NCI-H2081 (cell line): ENCODE data around the gene FBF1.
A peak's percentile ranks its signal among the peaks of the same experiment; 100 is the strongest.
"Not testable (repeated sequence)": the region's sequence is repeated elsewhere in the genome, so short reads cannot be mapped to it uniquely, and the experiment has no call there.

Experiments used
- DNase-seq, 2 experiments: peaks; one replicate each; lab custom pipeline; 2025; lab: John Stamatoyannopoulos, UW

FBF1 gene

GRCh38 chr17:75895370-75896155, 45.3 kb downstream of the FBF1 start:
- DNase-seq = peak; percentile 14 to 38

GRCh38 chr17:75894049-75894733, 46.7 kb downstream of the FBF1 start:
- peak in 1 of 2 experiments; percentile 22 for DNase-seq

GRCh38 chr17:75893305-75894048, 47.4 kb downstream of the FBF1 start:
- no peak for DNase-seq

GRCh38 chr17:75892556-75893224, 48.2 kb downstream of the FBF1 start:
- DNase-seq = no peak

DNA sequence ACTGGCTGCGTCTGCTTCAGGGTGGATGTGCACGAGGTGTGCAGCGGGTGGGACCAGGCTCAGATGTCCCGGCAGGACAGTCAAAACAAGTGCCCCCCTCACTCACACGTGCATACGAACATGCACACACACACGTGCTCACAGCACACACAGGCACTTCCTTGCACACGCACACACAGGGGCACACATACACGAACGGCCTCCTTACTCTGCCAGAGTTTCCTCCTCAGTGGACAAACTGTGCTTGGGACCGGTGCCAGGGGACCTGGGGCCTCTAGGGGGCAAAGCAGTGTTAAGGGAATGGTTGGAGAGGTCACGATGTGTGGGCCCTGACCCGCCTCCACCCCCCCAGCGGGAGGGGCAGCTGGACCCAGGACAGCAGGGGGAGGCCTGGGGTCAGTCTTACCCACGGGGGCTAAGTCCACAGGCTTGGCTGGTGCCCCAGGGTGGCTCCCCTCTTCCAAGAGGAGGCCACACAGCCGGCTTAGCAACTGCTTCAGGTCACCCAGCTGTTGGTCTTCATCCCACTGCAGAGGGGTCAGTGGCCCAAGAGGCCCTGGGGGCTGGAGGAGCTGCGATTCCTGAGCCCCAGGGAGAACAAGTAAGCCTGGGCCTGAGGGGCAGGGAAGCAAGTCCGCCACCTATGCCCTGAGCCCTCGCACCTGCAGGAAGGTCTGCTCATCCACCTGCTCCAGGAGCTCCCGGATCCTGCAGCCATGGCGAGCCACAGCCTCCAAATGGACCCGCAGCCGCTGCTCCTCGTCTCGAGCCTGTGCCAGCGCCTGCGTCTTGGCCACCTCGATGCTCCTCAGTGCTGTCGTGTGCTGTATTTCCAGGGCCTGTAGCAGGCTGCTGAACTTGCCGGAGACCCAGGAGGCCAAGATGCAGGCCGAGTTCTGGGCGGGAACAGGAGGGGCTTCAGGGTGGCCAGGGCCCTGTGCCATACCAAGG, 49.0 kb downstream of the FBF1 start:
- DNase-seq = no peak

GRCh38 chr17:75891022-75891604, 49.7 kb downstream of the FBF1 start:
- no peak for DNase-seq

DNA sequence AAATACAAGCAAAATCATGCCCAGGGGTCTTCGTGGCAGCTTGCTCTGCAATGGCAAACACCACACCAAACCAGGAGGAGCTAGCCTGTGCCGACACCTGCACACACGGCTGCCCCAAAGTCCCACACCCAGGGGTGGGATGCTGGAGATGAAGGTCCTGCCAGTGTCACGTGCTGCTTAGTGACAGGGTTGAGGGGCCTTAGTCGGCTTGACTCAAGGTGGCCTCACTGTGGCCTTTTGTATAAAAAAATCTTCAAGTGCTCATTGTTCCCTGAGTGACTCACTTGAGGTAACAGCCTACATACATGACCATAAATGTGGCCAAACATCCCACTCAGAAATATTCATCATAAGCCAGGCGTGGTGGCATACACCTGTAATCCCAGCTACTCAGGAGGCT, 51.4 kb downstream of the FBF1 start:
- no peak for DNase-seq

DNA sequence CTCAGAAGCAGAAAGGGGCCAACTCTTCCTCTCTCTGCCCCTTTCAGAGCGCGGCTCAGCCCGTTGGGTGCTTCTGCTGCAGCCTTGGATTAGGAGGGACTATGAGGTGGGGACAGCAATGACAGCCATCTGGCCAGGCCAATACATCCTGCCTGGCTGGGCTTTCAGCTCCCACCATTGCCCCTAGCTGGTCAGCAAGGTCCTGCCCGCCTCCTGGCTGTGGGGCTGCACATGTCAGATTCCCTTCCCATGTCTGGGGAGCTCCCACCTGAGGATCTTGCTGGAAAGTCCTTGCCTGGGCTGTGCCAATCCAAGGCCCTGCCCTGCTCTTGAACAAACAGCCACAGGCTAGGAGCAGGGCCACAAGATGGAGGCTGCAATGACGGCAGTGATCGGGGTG, 52.4 kb downstream of the FBF1 start:
- no peak for DNase-seq

GRCh38 chr17:75885860-75886259, 55.0 kb downstream of the FBF1 start:
- DNase-seq = not testable (repeated sequence)

DNA sequence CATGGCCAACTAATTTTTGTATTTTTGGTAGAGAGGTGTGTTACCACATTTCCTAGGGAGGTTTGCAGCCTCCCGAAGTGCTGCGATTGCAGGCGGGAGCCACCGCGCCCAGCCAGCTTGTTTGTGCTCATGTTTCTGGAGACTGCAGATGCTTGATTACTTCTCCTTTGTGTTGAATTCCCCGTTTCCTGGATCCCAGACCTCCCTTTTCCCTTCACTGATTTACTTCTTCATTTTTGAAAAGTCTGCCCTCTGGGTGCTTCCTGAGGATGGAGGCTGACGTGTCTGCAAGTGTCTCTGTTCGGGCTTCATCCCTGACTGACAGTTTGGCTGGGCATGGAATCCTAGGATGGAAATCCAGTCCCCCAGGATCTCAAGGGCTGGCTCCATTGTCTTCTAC, 55.4 kb downstream of the FBF1 start:
- DNase-seq = no peak

DNA sequence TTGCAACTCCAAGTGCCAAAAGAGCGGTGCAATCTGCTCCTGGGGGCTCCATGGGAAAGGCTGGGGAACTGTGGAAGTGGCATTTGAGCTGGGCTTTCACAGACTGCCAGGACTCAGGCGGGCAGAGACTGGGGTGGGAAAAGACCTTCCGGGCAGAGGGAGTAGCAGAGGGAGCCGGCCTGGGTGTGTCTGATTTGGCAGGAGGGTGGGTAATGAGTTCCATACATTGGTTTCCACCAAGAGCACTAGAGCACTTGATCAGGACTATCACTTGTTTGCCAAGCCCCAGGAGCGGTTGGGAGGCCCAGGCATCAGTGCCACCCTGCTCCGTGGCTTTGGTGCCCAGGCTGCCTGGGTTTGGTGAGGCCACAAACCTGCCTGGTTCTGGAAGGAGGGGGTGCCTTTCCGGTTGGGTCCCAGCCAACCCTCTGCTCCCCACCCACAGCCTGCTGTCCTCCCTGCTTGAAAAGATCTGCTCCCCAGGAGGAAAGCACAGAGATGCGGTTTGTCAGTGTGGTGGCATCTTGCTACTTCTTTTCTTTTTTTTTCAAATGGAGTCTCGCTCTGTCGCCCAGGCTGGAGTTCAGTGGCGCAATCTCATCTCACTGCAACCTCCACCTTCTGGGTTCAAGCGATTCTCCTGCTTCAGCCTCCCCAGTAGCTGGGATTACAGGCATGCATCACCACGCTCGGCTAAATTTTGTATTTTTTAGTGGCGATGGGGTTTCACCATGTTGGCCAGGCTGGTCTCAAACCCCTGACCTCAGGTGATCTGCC, 59.0 kb downstream of the FBF1 start:
- DNase-seq = no peak

DNA sequence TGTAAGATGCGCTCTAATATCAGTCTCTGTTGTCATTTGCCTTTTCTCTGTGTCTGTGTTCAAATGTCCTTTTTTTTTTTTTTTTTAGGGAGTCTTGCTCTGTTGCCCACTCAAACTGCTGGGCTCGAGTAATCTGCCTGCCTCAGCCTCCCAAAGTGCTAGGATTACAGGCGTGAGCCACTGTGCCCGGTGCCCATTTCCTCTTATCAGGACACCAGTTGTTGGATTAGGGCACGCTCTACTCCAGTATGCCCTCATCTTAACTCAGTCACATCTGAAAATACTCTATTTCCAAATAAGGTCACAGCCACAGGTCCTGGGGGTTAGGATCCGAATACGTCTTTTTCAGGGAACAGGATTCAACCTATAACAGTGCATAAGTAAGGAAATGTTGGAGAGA, 60.6 kb downstream of the FBF1 start:
- no peak for DNase-seq

DNA sequence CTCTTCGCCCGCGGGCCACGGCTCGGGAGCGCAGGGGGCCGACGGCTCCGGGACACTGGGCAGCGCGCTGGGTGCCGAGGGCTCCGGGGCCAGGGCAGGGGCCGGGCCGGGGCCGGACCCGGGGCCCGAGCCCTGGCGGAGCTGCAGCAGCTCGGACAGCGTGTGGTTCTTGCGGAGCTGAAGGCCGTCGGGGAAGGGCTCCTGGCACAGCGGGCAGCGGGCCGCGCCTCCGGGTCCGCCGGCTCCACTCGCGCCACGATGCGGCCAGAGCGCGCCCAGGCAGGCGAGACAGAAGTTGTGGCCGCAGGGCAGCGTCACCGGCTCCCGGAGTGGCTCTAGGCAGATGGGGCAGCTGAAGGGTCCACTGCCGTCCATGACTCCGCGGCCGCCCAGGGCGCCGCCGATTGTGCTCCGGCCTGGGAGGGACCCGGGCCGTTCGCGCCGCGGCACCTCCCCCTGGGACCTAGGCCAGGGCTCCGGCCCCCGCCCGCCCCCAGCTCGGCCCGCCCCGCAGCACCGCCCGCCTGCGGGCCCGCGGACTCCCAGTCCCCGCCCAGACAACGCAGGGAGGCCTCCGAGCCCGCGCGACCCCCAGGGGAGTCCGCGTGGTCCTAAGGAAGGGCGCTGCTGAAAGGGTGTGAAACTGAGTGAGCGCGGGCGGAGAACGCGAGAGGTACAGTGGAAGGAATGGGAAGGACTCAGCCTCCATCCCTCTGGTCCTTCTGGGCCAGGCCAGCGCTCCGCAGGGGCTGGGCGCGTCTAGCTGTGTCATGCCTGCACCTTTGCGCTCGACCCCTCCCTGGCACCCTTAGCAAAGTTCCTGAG, 62.5 kb downstream of the FBF1 start, which contains the start of gene TRIM47:
TSS of gene TRIM47 (minus strand) at position 408 of the 825 bp plus-strand sequence. CDS start at position 375, 33 bp downstream.
- peak; percentile 59 to 70 for DNase-seq

GRCh38 chr17:75877752-75878173, 63.1 kb downstream of the FBF1 start:
- DNase-seq = peak; percentile 72 to 74

DNA sequence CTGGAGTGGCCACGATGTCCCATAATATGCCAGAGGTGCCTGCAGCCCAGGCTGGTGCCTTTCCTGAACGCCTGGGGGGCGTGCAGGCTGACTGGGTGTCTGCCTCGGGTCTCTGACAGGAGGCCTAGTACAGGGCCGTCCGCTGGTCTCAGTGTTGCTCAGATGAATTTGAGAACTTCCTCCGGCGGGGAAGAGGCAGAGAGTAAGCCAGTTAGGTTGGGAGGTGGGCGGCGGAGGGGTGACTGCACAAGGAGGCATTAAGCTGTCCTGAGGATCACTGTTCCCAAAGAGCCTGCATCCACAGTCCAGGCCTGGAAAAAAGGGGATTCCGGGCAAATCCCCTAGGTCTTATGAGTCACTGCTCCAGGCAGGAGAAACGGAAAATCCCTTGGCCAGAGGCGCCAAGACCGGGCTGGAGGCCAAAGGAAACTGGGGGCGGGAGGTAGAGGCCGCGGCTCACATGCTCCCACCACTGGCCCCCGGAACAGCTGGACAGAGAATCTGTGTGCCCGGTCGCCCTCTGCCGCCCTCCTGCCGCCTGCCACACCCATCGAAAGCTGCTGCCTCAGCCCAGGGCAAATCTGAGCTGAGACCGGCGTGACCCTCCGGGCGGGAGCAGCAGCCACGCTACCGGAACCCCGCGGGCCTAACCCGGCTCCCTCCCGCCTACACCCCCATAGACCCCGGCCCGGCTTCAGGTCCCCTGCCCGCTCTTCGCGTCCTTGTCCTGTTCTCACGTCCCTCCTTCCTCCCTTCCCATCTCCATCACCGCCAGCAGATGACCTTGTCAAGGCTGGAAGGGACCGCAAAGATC, 63.7 kb downstream of the FBF1 start:
- peak; percentile 50 to 59 for DNase-seq

- peak; percentile 93 to 97 for DNase-seq
These were observed 64.5 kb downstream of the FBF1 start for GRCh38 chr17:75876190-75876937.

DNA sequence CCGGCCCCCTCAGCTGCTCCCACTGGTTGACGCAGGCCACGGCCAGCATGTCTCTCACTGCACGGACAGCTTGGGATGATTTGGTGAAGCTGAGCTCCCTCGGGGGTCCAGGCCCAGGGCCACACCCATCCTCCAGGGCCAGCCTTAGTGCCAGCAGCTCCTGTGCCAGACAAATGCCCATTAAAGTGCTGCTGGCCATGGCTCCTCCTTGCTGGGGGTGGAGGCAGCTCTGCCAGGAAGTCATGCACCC, 65.0 kb downstream of the FBF1 start:
- no peak for DNase-seq
